ENCODE measurements around the gene ABCC8.
"Not testable (repeated sequence)": the region's sequence is repeated elsewhere in the genome, so short reads cannot be mapped to it uniquely, and the experiment has no call there.

Gene ABCC8

GRCh38 chr11:17439316-17439782 is 37.3 kb downstream of the ABCC8 start:
- intact Hi-C loops (cut with DNase I) = no loop called here
- DNase-seq = no peak

- intact Hi-C loops (cut with DNase I) = no loop called here
- DNase-seq = no peak
These were observed 39.3 kb downstream of the ABCC8 start for GRCh38 chr11:17437366-17437765.

- no peak for DNase-seq
- intact Hi-C loops (cut with DNase I) = no loop called here
These were observed 42.5 kb downstream of the ABCC8 start for GRCh38 chr11:17434108-17434507.

GRCh38 chr11:17432002-17432401 is 44.6 kb downstream of the ABCC8 start:
- DNase-seq = peak in 3 of 10 donors; percentile 22 to 89 (median 84)
- intact Hi-C loops (cut with DNase I) = no loop called here

GRCh38 chr11:17431139-17431538 is 45.5 kb downstream of the ABCC8 start:
- peak in 1 of 10 donors; percentile 49 for DNase-seq
- intact Hi-C loops (cut with DNase I) = no loop called here

GRCh38 chr11:17430616-17431015 is 46.0 kb downstream of the ABCC8 start:
- peak in 1 of 10 donors; percentile 76 for DNase-seq
- intact Hi-C loops (cut with DNase I) = no loop called here

GRCh38 chr11:17428925-17429324 is 47.7 kb downstream of the ABCC8 start:
- DNase-seq = peak in 1 of 10 donors; percentile 65

GRCh38 chr11:17428261-17428660 is 48.4 kb downstream of the ABCC8 start:
- DNase-seq = peak in 1 of 10 donors; percentile 71
- intact Hi-C loops (cut with DNase I) = no loop called here

More at GRCh38 chr11:17428925-17429324, 47.7 kb downstream of the ABCC8 start:
- intact Hi-C loops (cut with DNase I) = no loop called here

- intact Hi-C loops (cut with DNase I); DNase-seq: not testable (repeated sequence)
These were observed 50.4 kb downstream of the ABCC8 start for GRCh38 chr11:17426233-17426632.

GRCh38 chr11:17423533-17424310 is 52.9 kb downstream of the ABCC8 start:
- intact Hi-C loops (cut with DNase I) = no loop called here
- DNase-seq = peak in 2 of 10 donors; percentile 59 to 67

- intact Hi-C loops (cut with DNase I) = no loop called here
- peak in 3 of 10 donors; percentile 12 to 74 (median 65) for DNase-seq
These were observed 54.9 kb downstream of the ABCC8 start for GRCh38 chr11:17421781-17422180.

GRCh38 chr11:17418444-17419081 is 58.1 kb downstream of the ABCC8 start:
- DNase-seq = peak in 3 of 10 donors; percentile 1 to 11 (median 5)
- intact Hi-C loops (cut with DNase I) = no loop called here

GRCh38 chr11:17416492-17416891 is 60.2 kb downstream of the ABCC8 start:
- no peak for DNase-seq
- intact Hi-C loops (cut with DNase I) = no loop called here

- intact Hi-C loops (cut with DNase I) = no loop called here
- peak in 3 of 10 donors; percentile 40 to 75 (median 68) for DNase-seq
These were observed 61.0 kb downstream of the ABCC8 start for GRCh38 chr11:17415523-17416104.

GRCh38 chr11:17414992-17415391 is 61.7 kb downstream of the ABCC8 start:
- peak in 2 of 10 donors; percentile 21 to 35 for DNase-seq
- intact Hi-C loops (cut with DNase I) = no loop called here

GRCh38 chr11:17414317-17414737 is 62.3 kb downstream of the ABCC8 start:
- intact Hi-C loops (cut with DNase I) = no loop called here
- peak in 2 of 10 donors; percentile 29 to 78 for DNase-seq

GRCh38 chr11:17413414-17414316 is 63.0 kb downstream of the ABCC8 start:
- intact Hi-C loops (cut with DNase I) = no loop called here
- peak in 3 of 10 donors; percentile 11 to 72 (median 35) for DNase-seq

- intact Hi-C loops (cut with DNase I) = no loop called here
- peak in 2 of 10 donors; percentile 18 to 58 for DNase-seq
These were observed 64.0 kb downstream of the ABCC8 start for GRCh38 chr11:17412488-17413180.

- intact Hi-C loops (cut with DNase I) = no loop called here
- DNase-seq = peak in 1 of 10 donors; percentile 21
These were observed 65.2 kb downstream of the ABCC8 start for GRCh38 chr11:17411418-17411817.
